VCaP (cell line): ENCODE data around the gene TNP2.

Source experiments
- H3K27ac ChIP-seq: fragments of 450-650 bp; 2 replicates; pipeline ENCODE4 v1.5.1; 2017
- CTCF ChIP-seq: fragments of 450-650 bp; conservative IDR thresholded peaks from 2 replicates; pipeline ENCODE4 v1.5.1; 2017; ENCODE audit warnings: mild to moderate bottlenecking, moderate library complexity

Gene TNP2

GRCh38 chr16:11312718-11313492 is 43.8 kb upstream of the TNP2 start:
- no peak overlapping the region for H3K27ac ChIP-seq
- no peak for TF ChIP-seq CTCF

- no peak for TF ChIP-seq CTCF
- no peak overlapping the region for H3K27ac ChIP-seq
These were observed 42.0 kb upstream of the TNP2 start for GRCh38 chr16:11310997-11311561.

DNA sequence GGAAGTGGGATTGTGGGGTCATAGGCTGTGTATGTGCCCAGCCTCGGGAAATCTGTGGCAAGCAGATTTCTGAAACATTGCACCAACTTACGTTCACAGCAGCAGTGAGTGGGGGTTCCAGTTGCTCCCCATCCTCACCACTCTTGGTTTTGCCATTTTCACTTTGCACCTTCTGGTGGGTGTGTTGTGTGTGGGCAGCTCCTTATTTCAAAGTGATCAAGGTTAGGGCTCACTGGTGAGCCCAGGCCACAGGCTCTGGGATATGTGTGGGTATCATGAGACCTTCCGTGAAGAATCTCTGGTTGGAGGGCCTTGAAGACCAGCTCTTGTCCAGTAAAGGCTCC is 41.5 kb upstream of the TNP2 start:
- no peak for TF ChIP-seq CTCF
- H3K27ac ChIP-seq, result no peak overlapping the region

DNA sequence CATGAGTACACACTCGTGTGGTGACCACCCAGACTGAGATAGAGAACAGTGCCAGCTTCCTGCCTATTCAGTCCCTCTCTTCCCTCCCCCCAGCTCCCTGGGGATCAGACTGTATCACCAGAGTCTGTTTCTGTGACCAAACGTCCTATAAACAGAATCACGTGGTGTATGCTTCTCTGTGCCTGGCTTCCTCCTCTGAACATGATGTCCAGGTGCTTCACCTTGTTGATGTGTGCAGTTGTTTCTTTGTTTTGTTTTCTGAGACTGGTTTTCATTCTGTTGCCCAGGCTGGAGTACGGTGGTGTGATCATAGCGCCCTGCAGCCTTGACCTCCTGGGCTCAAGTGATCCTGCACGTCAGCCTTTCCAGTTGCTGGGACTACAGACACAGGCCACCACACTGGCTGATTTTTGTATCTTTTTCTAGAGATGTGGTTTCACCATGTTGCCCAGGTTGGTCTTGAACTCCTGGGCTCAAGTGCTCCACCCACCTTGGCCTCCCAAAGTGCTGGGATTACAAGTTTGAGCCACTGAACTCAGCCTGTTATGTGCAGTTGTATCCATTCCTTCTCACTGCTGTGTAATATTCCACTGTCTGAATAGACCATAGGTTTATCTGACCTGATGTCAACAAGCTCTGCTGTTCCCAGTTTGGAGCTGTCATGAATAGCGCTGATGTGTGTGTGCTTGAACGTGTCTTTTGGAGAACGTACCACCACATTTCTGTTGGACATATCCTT is 40.9 kb upstream of the TNP2 start:
- TF ChIP-seq CTCF, result no peak
- H3K27ac ChIP-seq, result no peak overlapping the region

DNA sequence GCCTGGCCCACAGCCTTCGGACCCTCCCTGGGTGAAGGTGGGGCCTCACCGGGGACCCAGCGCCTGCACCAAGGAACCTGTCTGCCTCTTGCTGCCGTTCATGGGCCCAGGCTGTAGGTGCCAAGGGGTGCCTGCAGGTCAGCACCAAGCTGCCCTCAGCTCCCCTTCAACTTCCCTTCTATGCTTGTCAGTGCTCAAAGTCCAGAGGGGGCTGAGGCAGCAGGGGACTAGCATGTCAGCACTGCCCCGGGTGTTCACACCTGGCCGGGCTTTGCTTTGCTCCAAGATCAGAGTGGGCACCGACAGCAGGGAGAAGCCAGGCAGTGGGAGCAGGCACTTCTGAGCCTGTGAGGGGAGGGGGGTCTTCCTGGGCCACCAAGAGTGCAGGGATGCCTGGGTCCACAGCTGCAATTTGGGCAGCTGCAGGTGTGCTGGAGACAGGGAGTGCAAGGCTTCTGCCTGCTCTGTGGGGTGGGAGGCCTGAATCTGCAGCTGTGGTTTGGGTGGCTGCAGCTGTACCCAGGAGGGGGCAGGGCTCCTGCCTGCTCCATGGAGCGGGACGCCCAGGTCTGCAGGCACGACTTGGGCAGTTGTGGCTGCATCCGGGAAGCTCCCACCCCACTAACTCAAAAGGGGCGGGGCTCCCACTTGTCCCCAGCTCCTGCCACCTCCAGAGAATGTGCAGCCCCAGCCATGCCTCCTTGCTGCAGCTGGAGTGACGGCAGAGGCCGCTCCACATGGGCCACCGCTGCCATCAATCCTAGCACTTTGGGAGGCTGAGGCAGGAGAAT is 39.6 kb upstream of the TNP2 start:
- TF ChIP-seq CTCF, result no peak
- no peak overlapping the region for H3K27ac ChIP-seq

GRCh38 chr16:11307639-11308492 is 38.7 kb upstream of the TNP2 start:
- H3K27ac ChIP-seq, result no peak overlapping the region

More at GRCh38 chr16:11307639-11308492, 38.7 kb upstream of the TNP2 start:
- TF ChIP-seq CTCF, result no peak
